GM21619 (cell line): ENCODE data around the gene DTNBP1.

Experiments used
- ATAC-seq: cut with Tn5 transposase; IDR thresholded peaks from one replicate; pipeline ENCODE4 v1.9.1; 2021; ENCODE audit not compliant: unreplicated experiment

The DTNBP1 gene

GRCh38 chr6:15626878-15627674 is 35.8 kb downstream of the DTNBP1 start:
- ATAC-seq: no peak

DNA sequence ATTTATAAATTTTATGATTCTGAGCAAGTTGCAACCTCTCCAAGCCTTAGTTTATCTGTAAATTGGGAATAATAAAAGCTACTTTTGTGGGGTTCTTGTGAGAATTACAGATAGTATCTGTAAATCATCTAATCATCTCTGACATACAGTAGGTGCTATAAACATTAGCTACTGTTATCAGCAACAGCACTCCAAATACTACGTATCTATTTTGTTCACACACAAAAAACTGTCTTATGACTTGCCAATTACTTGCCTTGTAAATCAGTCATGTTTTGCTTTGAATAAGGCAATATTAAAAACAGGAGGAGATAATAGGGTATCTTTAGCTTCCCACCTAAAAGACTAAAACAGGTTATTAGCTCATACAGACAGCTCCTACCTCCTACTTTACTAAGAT is 36.7 kb downstream of the DTNBP1 start:
- ATAC-seq: no peak

- ATAC-seq: no peak
Observed at GRCh38 chr6:15623276-15624116, 39.3 kb downstream of the DTNBP1 start.

GRCh38 chr6:15622045-15622740 is 40.6 kb downstream of the DTNBP1 start:
- ATAC-seq: no peak

- ATAC-seq: peak; percentile 92
Observed at GRCh38 chr6:15621203-15622044, 41.4 kb downstream of the DTNBP1 start.

GRCh38 chr6:15620611-15621010 is 42.2 kb downstream of the DTNBP1 start:
- ATAC-seq: no peak

GRCh38 chr6:15619330-15619729 is 43.5 kb downstream of the DTNBP1 start:
- ATAC-seq: no peak

DNA sequence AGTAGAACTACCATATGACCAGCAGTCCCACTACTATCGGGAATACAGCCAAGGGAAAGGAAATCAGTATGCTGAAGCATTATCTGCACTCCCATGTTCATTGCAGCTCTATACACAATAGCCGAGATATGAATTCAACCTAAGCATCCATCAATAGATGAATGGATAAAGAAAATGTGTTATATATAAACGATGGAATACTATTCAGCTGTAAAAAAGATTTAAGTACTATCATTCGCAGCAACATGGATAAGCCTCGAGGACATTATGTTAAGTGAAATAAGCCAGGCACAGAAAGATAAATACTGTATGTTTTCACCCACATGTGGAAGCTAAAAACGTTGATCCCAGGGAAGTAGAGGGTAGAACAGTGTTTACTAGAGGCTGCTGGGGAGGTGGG is 44.1 kb downstream of the DTNBP1 start:
- ATAC-seq: no peak

GRCh38 chr6:15616261-15616660 is 46.6 kb downstream of the DTNBP1 start:
- ATAC-seq: no peak

DNA sequence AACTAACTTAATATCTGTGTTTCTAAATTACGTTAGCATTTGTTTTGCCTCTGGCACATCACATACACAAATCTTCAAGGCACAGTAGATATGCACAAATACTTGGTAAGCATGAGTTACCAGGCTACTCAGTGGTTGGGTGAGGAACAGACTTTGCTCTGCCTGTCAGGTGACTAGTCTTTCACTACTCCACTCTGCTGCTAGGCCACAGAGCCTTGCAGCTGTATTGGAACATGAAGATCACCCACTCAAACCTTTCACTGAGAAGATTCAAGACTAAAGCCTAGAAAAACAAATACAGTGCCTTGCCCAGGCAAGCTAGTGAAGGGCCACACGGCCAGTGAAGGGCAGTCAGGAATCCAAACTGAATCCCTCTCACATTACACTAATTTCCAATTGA is 47.0 kb downstream of the DTNBP1 start:
- no peak for ATAC-seq

DNA sequence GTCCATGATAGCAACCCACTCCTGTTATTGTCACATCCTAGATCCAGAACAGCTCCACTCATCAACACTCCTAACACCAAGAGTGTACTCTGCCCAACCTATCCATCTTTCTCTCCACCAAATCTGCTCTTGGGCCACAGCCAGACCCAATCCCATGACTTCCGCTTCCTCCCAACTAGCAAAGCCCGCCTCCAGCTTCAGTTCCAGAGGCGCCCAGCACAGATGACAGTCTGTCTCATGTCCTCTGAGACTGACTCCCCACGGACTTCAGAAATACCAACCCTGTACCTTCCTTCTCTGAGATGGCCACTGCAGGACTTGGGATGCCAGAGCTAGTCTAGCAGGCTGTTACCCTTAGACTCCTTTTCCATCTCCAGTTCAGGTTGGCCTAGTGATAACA is 48.6 kb downstream of the DTNBP1 start:
- no peak for ATAC-seq

DNA sequence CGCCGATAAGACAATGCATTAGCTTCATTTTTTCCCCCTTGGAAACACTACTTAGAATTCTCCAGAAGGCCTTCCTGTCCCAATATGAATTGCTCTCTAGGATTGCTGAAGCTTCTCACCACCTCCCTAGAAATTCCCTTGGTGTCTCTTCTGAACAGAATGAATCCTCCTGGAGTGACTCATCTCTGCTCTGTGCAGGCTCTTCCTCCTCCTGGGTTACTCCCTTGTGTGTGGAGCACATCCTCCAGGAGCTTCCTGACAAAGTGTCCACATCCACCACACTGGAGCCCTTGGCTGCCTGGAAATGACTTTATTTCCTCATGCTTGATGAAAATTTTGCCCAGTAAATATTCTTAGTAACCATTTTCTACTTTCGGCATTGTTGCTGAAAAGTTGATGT is 54.4 kb downstream of the DTNBP1 start:
- ATAC-seq: no peak

GRCh38 chr6:15607603-15608002 is 55.2 kb downstream of the DTNBP1 start:
- no peak for ATAC-seq

DNA sequence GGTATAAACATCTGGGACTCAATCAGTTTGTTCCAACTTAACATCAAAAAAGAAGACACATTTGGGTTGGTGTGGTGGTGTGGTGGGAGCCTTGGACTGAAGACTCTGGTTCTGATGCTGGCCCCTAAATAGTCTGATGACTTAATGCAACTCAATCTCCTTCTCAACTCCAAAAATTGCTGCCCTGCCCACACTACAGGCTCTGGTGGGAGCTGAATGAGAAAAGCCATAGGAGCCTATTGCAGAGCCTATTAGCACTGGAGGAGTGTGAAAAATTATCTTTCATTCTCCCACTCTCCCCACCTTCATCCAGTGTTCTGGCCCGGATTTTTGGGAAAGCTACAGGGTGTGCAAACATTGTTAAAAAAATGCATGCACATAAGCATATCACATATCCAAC is 56.5 kb downstream of the DTNBP1 start:
- ATAC-seq: no peak

- no peak for ATAC-seq
Observed at GRCh38 chr6:15604843-15605242, 58.0 kb downstream of the DTNBP1 start.

GRCh38 chr6:15602154-15602553 is 60.7 kb downstream of the DTNBP1 start:
- no peak for ATAC-seq

DNA sequence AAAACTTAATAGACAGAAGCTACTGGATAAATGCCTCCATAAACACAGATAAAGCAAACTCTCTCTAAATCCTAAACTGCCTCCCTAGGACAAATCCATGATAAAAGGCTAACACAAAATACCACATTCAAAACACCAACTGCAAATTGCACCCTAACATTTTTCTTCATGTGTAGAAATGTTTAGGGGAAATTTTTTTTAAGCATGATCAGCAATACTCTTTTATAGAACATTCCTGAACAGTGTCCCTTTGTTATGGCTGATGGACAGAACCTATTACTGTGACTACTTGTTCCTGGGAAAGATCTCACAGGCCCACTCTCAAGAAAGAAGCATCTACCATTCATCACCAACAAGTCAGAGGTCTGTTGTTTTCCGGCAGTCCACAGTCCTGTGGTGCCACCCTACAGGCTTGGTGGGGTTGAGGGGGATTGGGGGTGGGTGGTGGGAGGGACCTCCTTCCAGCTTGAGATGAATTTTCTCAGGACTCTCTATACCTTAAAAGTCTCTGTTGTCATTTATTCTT is 64.5 kb downstream of the DTNBP1 start:
- ATAC-seq: no peak

- no peak for ATAC-seq
Observed at GRCh38 chr6:15596186-15596896, 66.5 kb downstream of the DTNBP1 start.

DNA sequence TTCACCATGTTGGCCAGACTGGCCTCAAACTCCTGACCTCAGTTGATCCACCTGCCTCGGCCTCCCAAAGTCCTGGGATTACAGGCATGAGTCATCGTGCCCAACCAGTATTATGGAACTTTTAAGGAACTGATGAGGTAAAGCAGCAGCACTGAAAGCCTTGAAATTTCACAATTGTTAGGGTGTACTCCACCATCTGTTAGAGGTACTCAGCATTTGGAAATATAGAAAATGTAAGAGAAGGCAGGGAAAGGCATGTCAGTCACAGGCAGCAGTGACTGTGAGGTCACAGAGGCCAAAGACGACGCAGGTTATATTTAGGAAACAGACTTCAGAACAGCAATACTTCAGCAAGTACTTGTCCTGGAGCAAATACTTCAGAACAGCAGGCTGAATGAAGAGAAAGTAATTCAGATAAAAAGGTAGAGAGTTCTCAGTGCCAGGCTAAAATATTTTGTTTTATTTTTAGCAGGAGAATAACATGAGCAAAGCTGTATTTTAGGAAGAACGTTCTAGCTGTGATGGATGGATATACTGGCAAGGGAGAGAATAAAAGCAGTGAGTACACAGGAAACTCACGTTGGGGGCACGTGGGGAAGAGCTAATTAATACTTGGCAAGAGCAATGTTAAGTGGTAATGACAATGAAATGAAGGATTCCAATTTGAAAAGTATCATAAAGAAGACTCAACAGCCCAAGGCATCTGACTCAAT is 67.2 kb downstream of the DTNBP1 start:
- no peak for ATAC-seq
